ENCODE measurements around the gene ASAH2.
A peak's percentile ranks its signal among the peaks of the same experiment; 100 is the strongest.
"Not testable (repeated sequence)": the region's sequence is repeated elsewhere in the genome, so short reads cannot be mapped to it uniquely, and the experiment has no call there.

The ASAH2 gene

DNA sequence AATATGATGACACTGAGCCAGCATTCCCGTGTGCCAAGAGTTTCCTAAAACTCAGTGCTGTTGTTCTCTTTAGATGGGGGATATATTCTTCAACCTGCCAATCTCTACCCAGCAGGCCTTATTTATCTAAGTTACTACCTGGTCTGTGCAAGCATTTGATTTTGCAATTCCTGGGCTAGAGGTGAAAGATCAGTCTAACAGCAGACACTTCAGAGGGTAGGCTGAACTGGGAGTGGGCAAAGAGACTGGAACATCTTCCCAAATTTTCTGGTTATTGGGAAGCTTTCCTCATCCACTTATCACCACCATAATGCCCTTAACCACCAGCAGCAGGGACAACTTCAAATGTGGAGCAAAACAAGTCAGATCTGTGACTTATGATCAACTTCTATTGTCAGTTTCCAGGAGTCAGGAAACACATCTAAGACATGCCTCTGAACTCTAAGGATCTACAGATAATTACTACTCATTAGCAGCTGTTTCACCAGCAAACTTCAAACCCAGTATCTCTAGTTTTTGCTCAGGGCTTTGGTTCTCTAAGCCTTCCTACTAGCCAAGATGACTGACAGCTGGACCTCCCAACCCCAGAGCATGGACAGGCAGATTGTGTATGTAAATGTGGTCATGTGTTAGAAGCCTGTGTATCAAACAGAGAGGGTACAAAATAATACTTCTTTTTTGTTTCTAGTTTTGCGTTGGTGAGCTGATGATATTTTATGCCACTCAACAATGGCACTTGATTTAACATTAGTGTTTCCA lies 1.0 kb downstream of the ASAH2 start:
- no peak for DNase-seq

DNA sequence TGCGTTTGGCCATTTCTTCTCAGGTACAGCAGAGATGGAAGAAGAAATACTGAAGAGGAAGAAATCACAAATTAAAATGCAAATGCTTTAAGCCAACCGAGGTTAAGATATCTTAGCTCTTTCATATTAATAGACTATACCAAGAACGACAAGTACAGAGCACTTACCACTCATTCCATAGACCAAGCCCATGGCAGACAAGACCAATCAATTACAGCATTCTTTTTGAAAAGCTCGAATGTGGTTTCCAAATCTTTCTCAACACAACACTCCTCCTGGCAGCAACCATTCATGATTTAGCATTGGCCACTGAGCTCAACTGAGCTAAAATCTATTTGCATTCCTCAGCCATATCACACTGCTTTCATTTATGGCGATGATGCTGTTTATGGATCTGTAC lies 2.7 kb downstream of the ASAH2 start:
- no peak for DNase-seq

- DNase-seq = no peak
Measured at GRCh38 chr10:50248062-50248461, 3.3 kb downstream of the ASAH2 start.

GRCh38 chr10:50244201-50244600 lies 7.1 kb downstream of the ASAH2 start:
- no peak for DNase-seq

- DNase-seq = no peak
Measured at GRCh38 chr10:50242777-50243176, 8.5 kb downstream of the ASAH2 start.

GRCh38 chr10:50241478-50241877 lies 9.8 kb downstream of the ASAH2 start:
- not testable (repeated sequence) for DNase-seq

- no peak for DNase-seq
Measured at GRCh38 chr10:50234486-50234885, 16.8 kb downstream of the ASAH2 start.

DNA sequence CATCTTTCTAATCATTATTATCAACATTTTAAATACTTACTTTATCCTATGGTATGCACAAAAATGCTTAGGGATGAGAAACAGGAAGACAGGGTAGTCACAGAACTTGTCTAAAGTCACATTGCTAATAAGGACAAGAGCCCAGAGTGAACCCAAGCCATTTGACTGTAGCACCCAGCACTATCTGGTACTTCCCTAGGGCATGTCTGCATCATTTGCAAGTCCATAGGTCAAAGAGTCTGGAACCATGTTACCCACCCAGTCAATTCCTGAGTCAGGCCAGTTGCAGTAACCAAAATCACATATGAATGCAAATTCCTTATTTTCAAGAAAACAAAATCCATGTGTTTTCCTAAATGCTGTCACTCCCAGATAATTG lies 19.1 kb downstream of the ASAH2 start:
- no peak for DNase-seq

GRCh38 chr10:50231515-50232260 lies 19.6 kb downstream of the ASAH2 start:
- no peak for DNase-seq

DNA sequence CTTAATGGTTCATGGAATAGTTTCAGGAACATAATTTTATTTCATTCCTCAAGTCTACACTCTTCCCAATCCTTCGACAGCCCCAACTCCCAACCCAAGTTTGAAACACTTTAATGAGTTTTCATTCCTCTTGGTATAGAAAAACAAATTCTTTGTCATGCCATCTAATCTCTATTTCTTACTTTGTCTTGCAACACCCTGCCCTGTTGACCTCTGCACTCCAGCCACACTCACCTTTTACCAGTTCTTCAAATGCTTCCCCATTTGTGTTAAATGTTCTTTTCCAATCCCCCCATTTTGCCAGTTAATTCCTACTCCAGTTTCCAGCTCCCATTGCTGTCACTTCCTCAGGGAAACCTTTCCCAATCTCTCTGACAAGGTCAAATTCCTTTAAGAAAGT lies 21.9 kb downstream of the ASAH2 start:
- no peak for DNase-seq

DNA sequence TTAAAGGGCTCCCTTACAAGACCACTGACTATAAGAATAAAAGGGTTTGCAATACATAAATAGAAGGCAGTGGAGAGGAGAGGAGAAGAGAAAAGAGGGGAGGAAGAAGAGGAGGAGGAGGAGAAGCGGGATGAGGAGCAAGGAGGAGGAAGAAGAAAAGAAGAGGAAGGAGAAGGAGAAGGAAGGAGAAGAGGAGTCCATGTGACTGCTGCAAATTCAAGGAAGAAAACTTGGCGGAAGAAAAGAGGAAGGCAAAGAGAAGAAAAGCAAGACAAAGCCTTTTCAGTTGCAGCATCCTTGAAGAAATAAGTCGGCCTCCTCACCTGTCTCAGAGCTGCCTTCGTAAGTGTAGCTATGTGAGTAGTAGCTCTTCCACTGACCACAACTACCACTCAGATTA lies 22.6 kb downstream of the ASAH2 start:
- DNase-seq = no peak

GRCh38 chr10:50226610-50227009 lies 24.7 kb downstream of the ASAH2 start:
- no peak for DNase-seq

DNA sequence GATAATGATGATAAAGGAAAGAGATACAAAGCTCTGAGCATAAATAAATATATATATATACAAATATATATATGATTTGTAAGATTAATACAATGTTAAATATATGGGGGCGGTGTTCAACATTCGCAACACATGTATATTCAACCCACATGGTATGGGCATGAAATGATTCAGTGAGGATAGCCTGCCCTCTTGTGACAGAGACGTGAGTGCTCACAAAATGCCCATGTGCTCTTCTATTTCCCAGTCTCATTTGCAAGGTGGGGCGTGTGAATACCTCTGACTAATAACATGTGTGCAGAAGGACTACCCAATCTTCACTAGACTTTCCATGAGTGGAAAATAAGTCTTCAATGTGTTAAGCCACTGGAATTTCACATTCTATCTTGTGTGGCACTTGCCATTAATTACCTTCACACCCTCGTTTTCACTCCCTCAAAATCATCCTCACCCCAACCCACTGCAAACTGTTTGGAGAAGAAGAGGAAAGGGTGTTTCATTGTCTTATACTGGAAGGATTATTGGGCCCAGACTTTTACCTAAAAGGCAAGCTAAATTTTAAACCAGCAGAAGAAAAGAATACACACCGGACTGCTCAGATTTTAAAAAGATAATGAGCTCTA lies 26.9 kb downstream of the ASAH2 start:
- peak; percentile 19 for DNase-seq

DNA sequence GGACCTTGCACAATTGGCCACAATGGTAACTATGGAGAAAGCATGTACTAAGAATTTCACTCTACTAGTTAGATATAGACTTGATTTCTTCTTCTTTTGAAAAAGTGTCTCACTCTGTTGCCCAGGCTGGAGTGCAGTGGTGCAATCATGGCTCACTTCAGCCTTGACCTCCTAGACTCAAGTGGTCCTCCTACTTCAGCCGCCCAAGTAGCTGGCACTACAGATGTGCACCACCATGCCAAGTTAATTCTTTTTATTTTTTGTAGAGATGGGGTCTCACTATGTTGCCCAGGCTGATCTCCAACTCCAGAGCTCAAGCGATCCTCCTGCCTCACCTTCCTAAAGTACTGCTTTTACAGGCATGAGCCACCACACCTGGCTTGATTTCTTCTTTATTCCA lies 29.1 kb downstream of the ASAH2 start:
- DNase-seq = no peak

GRCh38 chr10:50221470-50221869 lies 29.8 kb downstream of the ASAH2 start:
- no peak for DNase-seq

DNA sequence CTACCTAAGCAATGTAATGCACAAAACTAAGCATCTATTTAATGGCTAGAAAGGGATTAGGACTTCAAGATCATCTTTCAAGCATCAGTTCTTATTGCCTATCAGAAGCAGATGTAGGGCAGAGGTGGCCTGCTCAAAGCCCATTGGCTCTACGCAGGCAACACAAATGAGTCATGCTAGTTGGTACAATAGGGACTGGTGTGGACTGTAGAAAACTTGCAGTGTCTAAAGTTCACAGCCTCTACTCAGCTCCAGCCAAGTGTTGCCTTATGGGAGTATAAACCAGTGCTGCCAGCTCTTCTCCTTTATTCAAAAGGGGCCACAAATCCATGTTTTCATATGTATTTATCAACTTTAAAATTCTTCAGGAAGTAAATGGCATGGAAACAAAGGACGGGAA lies 31.7 kb downstream of the ASAH2 start:
- DNase-seq = no peak

GRCh38 chr10:50219200-50219599 lies 32.1 kb downstream of the ASAH2 start:
- no peak for DNase-seq

GRCh38 chr10:50216894-50217293 lies 34.4 kb downstream of the ASAH2 start:
- no peak for DNase-seq

- DNase-seq = no peak
Measured at GRCh38 chr10:50216418-50216817, 34.9 kb downstream of the ASAH2 start.

- no peak for DNase-seq
Measured at GRCh38 chr10:50211670-50212069, 39.6 kb downstream of the ASAH2 start.

DNA sequence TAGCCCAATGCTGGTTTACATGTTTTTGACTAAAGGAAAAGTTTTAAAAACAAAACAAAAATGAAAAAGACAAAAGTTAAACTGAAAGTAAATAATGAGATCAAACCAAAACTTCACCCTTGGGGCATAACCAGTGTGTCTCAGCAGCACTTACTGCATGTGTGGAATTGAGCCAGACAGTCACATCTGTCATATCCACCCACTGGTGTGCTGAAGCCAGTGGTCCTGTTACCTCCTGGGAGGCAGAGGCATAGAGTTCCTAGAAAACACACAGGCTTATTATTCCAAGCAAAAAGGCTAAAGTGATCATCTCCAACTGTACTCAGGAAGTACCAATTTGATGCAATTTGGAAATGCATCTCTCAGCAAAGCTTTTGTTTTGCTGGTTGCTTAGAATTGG lies 40.4 kb downstream of the ASAH2 start:
- DNase-seq = no peak

Measured in NCI-H446 treated with DMSO at 0.1 percent for 48 hours (cell line).